ENCODE results near the gene TMEM120B. TPM values are rescaled to one million over a fixed set of nuclear protein-coding genes. Genes with fewer than 3 reads are reported as not detected.

TMEM120B gene
- total RNA-seq, 6 donors from 2014 or later = 8.9 to 23.0 (median 14.2) TPM

DNA sequence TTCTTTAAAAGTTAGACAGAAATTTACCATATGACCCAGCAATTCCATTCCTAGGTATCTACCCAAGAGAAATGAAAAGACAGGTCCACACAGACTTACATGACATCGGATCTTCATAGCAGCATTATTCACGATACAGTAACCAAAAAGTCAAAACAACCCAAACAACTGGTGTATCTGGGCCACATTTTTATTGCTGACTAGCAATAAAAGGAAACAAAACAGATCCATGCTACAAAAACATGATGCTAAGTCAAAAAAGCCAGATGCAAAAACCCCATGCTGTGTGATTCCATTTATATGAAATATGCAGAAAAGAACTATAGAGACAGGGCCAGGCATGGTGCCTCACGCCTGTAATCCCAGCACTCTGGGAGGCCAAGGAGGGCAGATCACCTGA, 12.9 kb downstream of the TMEM120B start:
- 94 to 99% methylated on average over 3 of the region's 3 CpGs for WGBS, 2 donors
- Histone ChIP-seq H3K27ac (no peak overlapping the region), H3K4me1 (peaks cover 0 to 8% (median 2%) of the 10 kb centered on the region in 4 donors), H3K9me3 (no peaks in the 10 kb centered on the region), H3K4me3 (no peak overlapping the region), H3K36me3 (peaks cover 0 to 5% (median 0%) of the 10 kb centered on the region in 4 donors), H3K27me3 (no peaks in the 10 kb centered on the region)
- TF ChIP-seq POLR2A (IDR thresholded peaks at IDR 0.05) (no peak), POLR2AphosphoS5 (IDR thresholded peaks at IDR 0.05) (no peak), EP300 (IDR thresholded peaks at IDR 0.05) (no peak)
- TF ChIP-seq, protein P1, sequence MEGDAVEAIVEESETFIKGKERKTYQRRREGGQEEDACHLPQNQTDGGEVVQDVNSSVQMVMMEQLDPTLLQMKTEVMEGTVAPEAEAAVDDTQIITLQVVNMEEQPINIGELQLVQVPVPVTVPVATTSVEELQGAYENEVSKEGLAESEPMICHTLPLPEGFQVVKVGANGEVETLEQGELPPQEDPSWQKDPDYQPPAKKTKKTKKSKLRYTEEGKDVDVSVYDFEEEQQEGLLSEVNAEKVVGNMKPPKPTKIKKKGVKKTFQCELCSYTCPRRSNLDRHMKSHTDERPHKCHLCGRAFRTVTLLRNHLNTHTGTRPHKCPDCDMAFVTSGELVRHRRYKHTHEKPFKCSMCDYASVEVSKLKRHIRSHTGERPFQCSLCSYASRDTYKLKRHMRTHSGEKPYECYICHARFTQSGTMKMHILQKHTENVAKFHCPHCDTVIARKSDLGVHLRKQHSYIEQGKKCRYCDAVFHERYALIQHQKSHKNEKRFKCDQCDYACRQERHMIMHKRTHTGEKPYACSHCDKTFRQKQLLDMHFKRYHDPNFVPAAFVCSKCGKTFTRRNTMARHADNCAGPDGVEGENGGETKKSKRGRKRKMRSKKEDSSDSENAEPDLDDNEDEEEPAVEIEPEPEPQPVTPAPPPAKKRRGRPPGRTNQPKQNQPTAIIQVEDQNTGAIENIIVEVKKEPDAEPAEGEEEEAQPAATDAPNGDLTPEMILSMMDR (IDR thresholded peaks at IDR 0.05) = no peak
- DNase-seq = no peak
- no peak for ATAC-seq (ENCODE audit: low FRiP score in 2 of 2)

GRCh38 chr12:121729021-121729420, 16.5 kb downstream of the TMEM120B start:
- H3K27ac ChIP-seq = no peak overlapping the region
- 79 to 83% methylated on average over 2 to 6 of the region's 6 CpGs for WGBS, 2 donors
- no peaks in the 10 kb centered on the region for H3K9me3 ChIP-seq
- H3K36me3 ChIP-seq = peaks cover 0 to 5% (median 0%) of the 10 kb centered on the region in 4 donors
- no peaks in the 10 kb centered on the region for H3K27me3 ChIP-seq
- no peak overlapping the region for H3K4me3 ChIP-seq
- ATAC-seq (ENCODE audit: low FRiP score in 2 of 2) (no peak), DNase-seq (no peak)
- peaks cover 0 to 8% (median 0%) of the 10 kb centered on the region in 4 donors for H3K4me1 ChIP-seq
- no peak for TF ChIP-seq EP300 (IDR thresholded peaks at IDR 0.05)
- TF ChIP-seq POLR2A (IDR thresholded peaks at IDR 0.05) = no peak
- no peak for TF ChIP-seq POLR2AphosphoS5 (IDR thresholded peaks at IDR 0.05)
- TF ChIP-seq, protein P1 (IDR thresholded peaks at IDR 0.05) = no peak

GRCh38 chr12:121731473-121731872, 18.9 kb downstream of the TMEM120B start:
- WGBS, 2 donors = 91 to 95% methylated on average over 7 of the region's 7 CpGs
- TF ChIP-seq POLR2A (IDR thresholded peaks at IDR 0.05) (no peak), POLR2AphosphoS5 (IDR thresholded peaks at IDR 0.05) (no peak), EP300 (IDR thresholded peaks at IDR 0.05) (no peak)
- TF ChIP-seq, protein P1 (IDR thresholded peaks at IDR 0.05) = no peak
- H3K4me3 ChIP-seq = no peak overlapping the region

DNA sequence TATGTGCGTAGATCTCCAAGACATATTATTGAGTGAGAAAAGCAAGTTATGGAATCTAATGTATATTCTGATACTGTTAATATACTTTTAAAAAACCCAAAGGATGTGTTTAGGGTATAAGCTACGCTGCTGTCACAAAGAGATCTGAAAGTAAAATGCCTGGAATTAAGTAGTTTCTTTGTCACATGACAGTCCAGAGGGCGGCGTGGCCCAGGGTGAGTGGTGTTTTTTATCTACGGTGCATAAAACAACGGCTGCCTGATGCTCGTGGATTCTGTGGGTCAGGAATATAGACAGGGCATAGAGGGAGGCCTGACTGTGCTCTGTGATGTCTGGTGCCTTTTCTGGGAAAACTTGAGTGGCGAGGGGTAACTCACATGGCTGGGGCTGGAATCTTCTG, 21.3 kb downstream of the TMEM120B start:
- H3K27ac ChIP-seq = no peak overlapping the region
- DNase-seq (no peak), ATAC-seq (ENCODE audit: low FRiP score in 2 of 2) (no peak)
- H3K9me3 ChIP-seq = no peaks in the 10 kb centered on the region
- 92 to 93% methylated on average over 8 of the region's 8 CpGs for WGBS, 2 donors
- no peak for TF ChIP-seq POLR2AphosphoS5 (IDR thresholded peaks at IDR 0.05)
- no peak for TF ChIP-seq POLR2A (IDR thresholded peaks at IDR 0.05)
- no peaks in the 10 kb centered on the region for H3K36me3 ChIP-seq
- no peaks in the 10 kb centered on the region for H3K27me3 ChIP-seq
- H3K4me1 ChIP-seq = no peaks in the 10 kb centered on the region
- H3K4me3 ChIP-seq = no peak overlapping the region

More at GRCh38 chr12:121731473-121731872, 18.9 kb downstream of the TMEM120B start:
- ATAC-seq (ENCODE audit: low FRiP score in 2 of 2) (no peak), DNase-seq (no peak)
- H3K27ac ChIP-seq = no peak overlapping the region
- no peaks in the 10 kb centered on the region for H3K36me3 ChIP-seq
- H3K9me3 ChIP-seq = no peaks in the 10 kb centered on the region
- H3K27me3 ChIP-seq = no peaks in the 10 kb centered on the region
- peaks cover 0 to 8% (median 0%) of the 10 kb centered on the region in 4 donors for H3K4me1 ChIP-seq

- Histone ChIP-seq H3K27ac (no peak overlapping the region), H3K36me3 (no peaks in the 10 kb centered on the region), H3K4me1 (no peaks in the 10 kb centered on the region), H3K9me3 (no peaks in the 10 kb centered on the region), H3K4me3 (no peak overlapping the region), H3K27me3 (no peaks in the 10 kb centered on the region)
- no peak for ATAC-seq (ENCODE audit: low FRiP score in 2 of 2)
- DNase-seq = no peak
- 91 to 94% methylated on average over 9 of the region's 9 CpGs for WGBS, 2 donors
- TF ChIP-seq POLR2AphosphoS5 (IDR thresholded peaks at IDR 0.05) (no peak), EP300 (IDR thresholded peaks at IDR 0.05) (no peak), POLR2A (IDR thresholded peaks at IDR 0.05) (no peak)
- TF ChIP-seq, protein P1 (IDR thresholded peaks at IDR 0.05) = no peak
These were observed 25.8 kb downstream of the TMEM120B start for GRCh38 chr12:121738340-121738858.

Data from upper lobe of left lung (tissue), 6 donors.